SK-N-SH (cell line): ENCODE results near the gene GPC2. TPM values are rescaled to one million over a fixed set of nuclear protein-coding genes. Genes with fewer than 3 reads are reported as not detected.

ENCODE experiments used
- CTCF ChIA-PET: fragments of 300-600, 350-600 bp; formaldehyde crosslinking; extraction: SDS; loops from one replicate; lab custom pipeline; 2021; lab: Yijun Ruan, JAX
- POLR2A ChIA-PET: fragments of 350-600 bp; sonication (Branson Sonifier 250); formaldehyde crosslinking; extraction: SDS; loops from one replicate; lab custom pipeline; 2020; ENCODE audit warnings: antibody characterized with exemption, inconsistent platforms; lab: Yijun Ruan, JAX
- DNase-seq: peaks from one replicate; pipeline ENCODE4 v3.0.0; 2012
- H2AFZ ChIP-seq: fragments of 200-600 bp; sonication (generic); 2 replicates; pipeline ENCODE4 v1.8.1; 2016; ENCODE audit warnings: antibody characterized with exemption, mild to moderate bottlenecking, low read depth
- H3F3A ChIP-seq: fragments of 200-600 bp; sonication (generic); replicated peaks from 2 replicates; pipeline ENCODE3; 2016; ENCODE audit warnings: antibody characterized with exemption, mild to moderate bottlenecking; ENCODE audit not compliant: insufficient read depth
- H3K27ac ChIP-seq, 2 experiments: fragments of 200-500 bp in 1 of 2; fragments of 200-600 bp in 1 of 2; sonication (Bioruptor generic) in 1 of 2; sonication (generic), shearing (Covaris generic) in 1 of 2; 2 replicates each; pipeline versions ENCODE4 v1.5.1 to v1.6.1; 2014 to 2016; ENCODE audit warnings: low read depth in 2 of 2, inconsistent platforms in 1 of 2, low read length in 1 of 2, mild to moderate bottlenecking in 1 of 2, mixed read lengths in 1 of 2
- H3K27me3 ChIP-seq: fragments of 200-600 bp; sonication (generic), shearing (Covaris generic); 2 replicates; pipeline ENCODE4 v1.6.1; 2016; ENCODE audit warnings: mixed run types; ENCODE audit not compliant: insufficient read depth
- H3K36me3 ChIP-seq, 2 experiments: fragments of 200-500 bp in 1 of 2; fragments of 200-600 bp in 1 of 2; sonication (Bioruptor generic) in 1 of 2; sonication (generic) in 1 of 2; replicated peaks in 1 of 2; 2 replicates each; pipeline versions ENCODE3 to v1.5.1; 2014 to 2016; ENCODE audit warnings: low read length in 1 of 2, mild to moderate bottlenecking in 1 of 2; ENCODE audit not compliant: insufficient read depth in 2 of 2, control insufficient read depth in 1 of 2
- H3K4me1 ChIP-seq, 2 experiments: fragments of 200-500 bp in 1 of 2; fragments of 200-600 bp in 1 of 2; sonication (Bioruptor generic) in 1 of 2; sonication (generic), shearing (Covaris generic) in 1 of 2; 2 replicates each; pipeline versions ENCODE4 v1.5.1 to v1.6.1; 2014 to 2016; ENCODE audit warnings: low read depth in 1 of 2, low read length in 1 of 2, mixed run types in 1 of 2; ENCODE audit not compliant: insufficient read depth in 2 of 2, control insufficient read depth in 1 of 2
- H3K4me2 ChIP-seq: fragments of 200-600 bp; sonication (generic), shearing (Covaris generic); 2 replicates; pipeline ENCODE4 v1.6.1; 2017; ENCODE audit warnings: mixed run types
- H3K4me3 ChIP-seq, 2 experiments: fragments of 200-500 bp in 1 of 2; fragments of 200-600 bp in 1 of 2; sonication (Bioruptor generic) in 1 of 2; sonication (generic), shearing (Covaris generic) in 1 of 2; 2 replicates each; pipeline versions ENCODE4 v1.5.1 to v1.8.1; 2014 to 2016; ENCODE audit warnings: low read depth in 2 of 2, inconsistent platforms in 1 of 2, low read length in 1 of 2, mild to moderate bottlenecking in 1 of 2, mixed read lengths in 1 of 2, moderate library complexity in 1 of 2
- H3K79me2 ChIP-seq: fragments of 200-600 bp; sonication (generic); 2 replicates; pipeline ENCODE4 v1.8.1; 2017; ENCODE audit warnings: mild to moderate bottlenecking; ENCODE audit not compliant: insufficient read depth
- H3K9ac ChIP-seq: fragments of 200-600 bp; sonication (generic); 2 replicates; pipeline ENCODE4 v1.6.1; 2017; ENCODE audit warnings: mixed run types
- H3K9me2 ChIP-seq: fragments of 200-600 bp; sonication (generic); 2 replicates; pipeline ENCODE4 v1.6.1; 2017; ENCODE audit warnings: mixed run types
- H3K9me3 ChIP-seq: fragments of 200-600 bp; sonication (generic); 2 replicates; pipeline ENCODE4 v1.6.1; 2017; ENCODE audit warnings: mixed run types, mild to moderate bottlenecking, moderate library complexity
- H4K20me1 ChIP-seq: fragments of 200-600 bp; sonication (generic); 2 replicates; pipeline ENCODE4 v1.6.1; 2017; ENCODE audit warnings: mild to moderate bottlenecking, mixed run types; ENCODE audit not compliant: insufficient read depth
- EP300 ChIP-seq, 2 experiments: IDR thresholded peaks; 2 replicates each; pipeline versions ENCODE4 v1.4.0 to v1.6.1; 2012; ENCODE audit warnings: borderline replicate concordance in 1 of 2, low read depth in 1 of 2, low read length in 1 of 2
- FOXM1 ChIP-seq: IDR thresholded peaks from 2 replicates; pipeline ENCODE4 v1.4.0; 2012; ENCODE audit warnings: low read depth, mild to moderate bottlenecking
- GABPA ChIP-seq: IDR thresholded peaks from 2 replicates; pipeline ENCODE4 v1.4.0; 2012; ENCODE audit warnings: low read depth, mild to moderate bottlenecking
- JUND ChIP-seq: IDR thresholded peaks from 2 replicates; pipeline ENCODE4 v1.4.0; 2012
- MEF2A ChIP-seq: IDR thresholded peaks from 2 replicates; pipeline ENCODE4 v1.4.0; 2012; ENCODE audit warnings: low read depth, borderline replicate concordance
- NFIC ChIP-seq: IDR thresholded peaks from 2 replicates; pipeline ENCODE4 v1.4.0; 2012; ENCODE audit warnings: borderline replicate concordance
- NRF1 ChIP-seq: IDR thresholded peaks from 2 replicates; pipeline ENCODE4 v1.6.1; 2012; ENCODE audit warnings: low read depth, mild to moderate bottlenecking, low read length
- RFX5 ChIP-seq: IDR thresholded peaks from 2 replicates; pipeline ENCODE4 v1.6.1; 2012; ENCODE audit warnings: mild to moderate bottlenecking, improper control_type of control experiment, low read length
- RXRA ChIP-seq: IDR thresholded peaks from 2 replicates; pipeline ENCODE4 v1.4.0; 2012; ENCODE audit warnings: low read depth, mild to moderate bottlenecking, borderline replicate concordance
- TAF1 ChIP-seq: IDR thresholded peaks from 2 replicates; pipeline ENCODE4 v1.6.1; 2012; ENCODE audit warnings: low read depth, mild to moderate bottlenecking, low read length, moderate library complexity, borderline replicate concordance
- YY1 ChIP-seq: IDR thresholded peaks from 2 replicates; pipeline ENCODE4 v1.4.0; 2012; ENCODE audit warnings: low read depth, mild to moderate bottlenecking
- WGBS: methylation state at CpG from one replicate; pipeline ENCODE4 v1.1.6; 2017; ENCODE audit warnings: low lambda C conversion rate; 5-methylcytosine and 5-hydroxymethylcytosine counted together
- polyA plus RNA-seq, 3 experiments: library from polyadenylated mRNA; depleted of rRNA; stranded (reverse); fragments of >200 nt; gene quantifications; 2 replicates each; pipeline ENCODE4 v1.2.3, GENCODE V29; 2012
- TF ChIP-seq, protein P1 (sequence below): IDR thresholded peaks from 2 replicates; pipeline ENCODE4 v1.4.0; 2012; ENCODE audit warnings: low read depth
- TF ChIP-seq, protein P2 (sequence below): fragments of 150-350 bp; IDR thresholded peaks from 2 replicates; pipeline ENCODE4 v1.6.1; 2017; ENCODE audit warnings: antibody characterized with exemption, low read length, low read depth, borderline replicate concordance
- TF ChIP-seq, protein P3 (sequence below): fragments of 200-600 bp; sonication (generic); IDR thresholded peaks from 2 replicates; pipeline ENCODE4 v1.6.1; 2017; ENCODE audit warnings: antibody characterized with exemption, mild to moderate bottlenecking, moderate library complexity
- TF ChIP-seq, protein P4 (sequence below): IDR thresholded peaks from 2 replicates; pipeline ENCODE4 v1.6.1; 2012; ENCODE audit warnings: mild to moderate bottlenecking, low read depth, low read length, moderate library complexity

The GPC2 gene
- polyA plus RNA-seq, 1 of the 3 experiments (the other 2 are of a cell fraction) = 12.9 TPM

DNA sequence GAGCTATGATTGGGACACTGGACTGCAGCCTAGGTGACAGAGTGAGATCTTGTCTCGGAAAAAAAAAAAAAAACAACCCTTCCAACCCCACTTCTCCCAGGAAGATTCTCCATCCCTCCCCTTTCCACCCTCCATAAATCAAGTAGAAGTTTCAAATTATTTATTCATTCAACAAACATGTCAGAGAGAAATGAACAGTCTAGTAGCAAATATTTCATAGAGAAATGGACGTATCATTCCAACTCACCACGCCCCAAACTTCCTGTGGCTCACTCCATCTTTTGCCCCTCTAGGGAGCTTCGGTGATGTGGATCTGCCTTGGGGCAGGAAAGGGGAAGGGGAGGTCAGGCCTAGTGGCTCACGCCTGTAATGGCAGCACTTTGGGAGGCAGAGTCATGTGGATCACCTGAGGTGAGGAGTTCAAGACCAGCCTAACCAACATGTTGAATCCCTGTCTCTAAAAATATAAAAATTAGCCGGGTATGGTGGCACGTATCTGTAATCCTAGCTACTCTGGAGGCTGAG is 18.0 kb downstream of the GPC2 start:
- Histone ChIP-seq H3K4me1 (peaks cover 11 to 19% of the 10 kb centered on the region in 2 experiments; a peak in 2 of 4 replicates), H3K9me3 (no peaks in the 10 kb centered on the region), H2AFZ (peak overlapping the region; percentile 83), H3K27ac (peak overlapping the region; percentile 36 to 62; a peak in 3 of 4 replicates)
- peak; percentile 39 for DNase-seq
- POLR2A ChIA-PET = interaction anchor here (0.6 to 4.3 kb wide), 2 partner anchors 9 to 11 kb away, joined by 4 to 25 read pairs; partner anchors contain the start of genes GAL3ST4 and LAMTOR4
- TF ChIP-seq NFIC = no peak
- TF ChIP-seq, protein P1, sequence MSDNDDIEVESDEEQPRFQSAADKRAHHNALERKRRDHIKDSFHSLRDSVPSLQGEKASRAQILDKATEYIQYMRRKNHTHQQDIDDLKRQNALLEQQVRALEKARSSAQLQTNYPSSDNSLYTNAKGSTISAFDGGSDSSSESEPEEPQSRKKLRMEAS = no peak
- TF ChIP-seq, protein P2, sequence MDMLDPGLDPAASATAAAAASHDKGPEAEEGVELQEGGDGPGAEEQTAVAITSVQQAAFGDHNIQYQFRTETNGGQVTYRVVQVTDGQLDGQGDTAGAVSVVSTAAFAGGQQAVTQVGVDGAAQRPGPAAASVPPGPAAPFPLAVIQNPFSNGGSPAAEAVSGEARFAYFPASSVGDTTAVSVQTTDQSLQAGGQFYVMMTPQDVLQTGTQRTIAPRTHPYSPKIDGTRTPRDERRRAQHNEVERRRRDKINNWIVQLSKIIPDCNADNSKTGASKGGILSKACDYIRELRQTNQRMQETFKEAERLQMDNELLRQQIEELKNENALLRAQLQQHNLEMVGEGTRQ = no peak
- TF ChIP-seq RXRA = no peak
- TF ChIP-seq, all 33 proteins: peak for 0
- Histone ChIP-seq H3K4me3 (peak overlapping the region; percentile 87 to 93), H3F3A (peaks cover 5% of the 10 kb centered on the region), H3K9ac (peak overlapping the region; percentile 85), H3K36me3 (peaks cover 21 to 28% of the 10 kb centered on the region in 2 experiments), H3K79me2 (peaks cover 40% of the 10 kb centered on the region), H3K4me2 (peak overlapping the region; percentile 100), H4K20me1 (peaks cover 20% of the 10 kb centered on the region), H3K9me2 (no peaks in the 10 kb centered on the region), H3K27me3 (no peaks in the 10 kb centered on the region)
- 87% methylated on average over 7 of the region's 7 CpGs for WGBS
- CTCF ChIA-PET = interaction anchor here (0.7 to 3.2 kb wide), 8 partner anchors 9 to 77 kb away, joined by 3 to 16 read pairs (median 4); partner anchors contain the start of genes GAL3ST4, GPC2, LAMTOR4 and STAG3

DNA sequence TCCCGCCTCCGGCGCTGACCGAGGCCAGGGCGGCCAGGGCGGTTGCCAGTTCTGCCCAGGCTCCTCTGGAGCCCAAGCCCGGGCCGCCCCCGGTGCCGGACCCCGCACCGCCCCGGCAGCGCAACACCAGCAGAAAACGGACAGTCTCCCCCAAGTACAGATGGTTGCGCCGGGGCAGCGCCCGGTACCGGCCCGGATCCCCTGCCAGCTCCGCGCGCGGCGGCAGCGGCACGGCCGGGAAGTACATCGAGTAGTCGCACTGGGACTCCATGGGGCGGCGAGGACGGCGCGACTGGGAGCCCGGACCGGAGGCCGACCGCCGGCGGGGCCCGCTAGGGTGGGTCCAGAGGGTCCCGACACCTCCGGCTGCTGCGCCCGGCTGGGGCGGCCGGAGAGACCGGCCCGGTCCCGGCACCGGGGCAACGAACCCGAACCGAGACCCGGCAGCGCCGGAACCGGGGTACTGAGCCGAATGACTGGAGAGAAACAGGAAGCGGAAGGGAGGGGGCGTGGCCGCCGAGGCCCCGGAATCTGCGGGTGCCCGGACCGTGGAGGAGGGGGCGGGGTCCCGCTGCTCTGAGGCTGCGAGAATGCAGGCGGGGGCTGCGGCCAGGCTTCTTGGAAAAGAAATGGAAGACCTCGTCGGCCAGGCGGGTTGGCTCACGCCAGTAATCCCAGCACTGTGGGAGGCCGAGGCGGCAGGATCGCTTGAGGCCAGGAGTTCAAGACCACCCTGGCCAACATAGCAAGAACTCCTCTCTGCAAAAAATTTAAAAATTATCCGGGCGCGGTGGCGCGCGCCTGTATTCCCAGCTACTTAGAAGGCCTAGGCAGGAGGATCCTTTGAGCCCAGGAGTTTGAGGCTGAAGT is 18.7 kb downstream of the GPC2 start, which contains the start of gene TRAPPC14:
TSS of gene TRAPPC14 (minus strand) at position 495 of the 870 bp plus-strand sequence. CDS start at position 271, 224 bp downstream.
- POLR2A ChIA-PET = interaction anchor here (0.6 to 4.3 kb wide), 3 partner anchors 10 to 18 kb away, joined by 4 to 25 read pairs (median 8); partner anchors contain the start of genes GAL3ST4, GPC2, LAMTOR4 and STAG3
- 3% methylated on average over 61 of the region's 87 CpGs for WGBS
- Histone ChIP-seq H3K79me2 (peaks cover 40% of the 10 kb centered on the region), H3K9me2 (no peaks in the 10 kb centered on the region), H3F3A (peaks cover 8% of the 10 kb centered on the region), H3K4me3 (peak within 1 kb of the TSS; percentile 87 to 93), H3K9me3 (no peaks in the 10 kb centered on the region), H3K27ac (peak within 1 kb of the TSS; percentile 36 to 62), H3K27me3 (no peaks in the 10 kb centered on the region), H3K4me1 (peaks cover 11 to 19% of the 10 kb centered on the region in 2 experiments; a peak in 2 of 4 replicates), H2AFZ (peak within 1 kb of the TSS; percentile 83), H3K9ac (peak within 1 kb of the TSS; percentile 85), H4K20me1 (peaks cover 20% of the 10 kb centered on the region), H3K36me3 (peaks cover 23 to 35% of the 10 kb centered on the region in 2 experiments), H3K4me2 (peak within 1 kb of the TSS; percentile 100)
- CTCF ChIA-PET = interaction anchor here (0.7 to 3.9 kb wide), 8 partner anchors 8 to 110 kb away, joined by 3 to 33 read pairs (median 6); partner anchors contain the start of genes GPC2, LAMTOR4 and STAG3
- DNase-seq = peak; percentile 100
- TF ChIP-seq YY1 (peak; percentile 77), RFX5 (no peak), NRF1 (no peak), JUND (no peak), EP300 (IDR thresholded peaks at IDR 0.05; ENCODE audit: borderline replicate concordance in 1 of 2, low read depth in 1 of 2, low read length in 1 of 2) (peak in 1 of 2 experiments; percentile 30; a peak in 1 of 4 replicates), NFIC (no peak), TAF1 (peak; percentile 90), MEF2A (no peak), GABPA (peak; percentile 93), FOXM1 (no peak; the same call in 1 of the 2 replicates), RXRA (no peak)
- TF ChIP-seq, protein P3, sequence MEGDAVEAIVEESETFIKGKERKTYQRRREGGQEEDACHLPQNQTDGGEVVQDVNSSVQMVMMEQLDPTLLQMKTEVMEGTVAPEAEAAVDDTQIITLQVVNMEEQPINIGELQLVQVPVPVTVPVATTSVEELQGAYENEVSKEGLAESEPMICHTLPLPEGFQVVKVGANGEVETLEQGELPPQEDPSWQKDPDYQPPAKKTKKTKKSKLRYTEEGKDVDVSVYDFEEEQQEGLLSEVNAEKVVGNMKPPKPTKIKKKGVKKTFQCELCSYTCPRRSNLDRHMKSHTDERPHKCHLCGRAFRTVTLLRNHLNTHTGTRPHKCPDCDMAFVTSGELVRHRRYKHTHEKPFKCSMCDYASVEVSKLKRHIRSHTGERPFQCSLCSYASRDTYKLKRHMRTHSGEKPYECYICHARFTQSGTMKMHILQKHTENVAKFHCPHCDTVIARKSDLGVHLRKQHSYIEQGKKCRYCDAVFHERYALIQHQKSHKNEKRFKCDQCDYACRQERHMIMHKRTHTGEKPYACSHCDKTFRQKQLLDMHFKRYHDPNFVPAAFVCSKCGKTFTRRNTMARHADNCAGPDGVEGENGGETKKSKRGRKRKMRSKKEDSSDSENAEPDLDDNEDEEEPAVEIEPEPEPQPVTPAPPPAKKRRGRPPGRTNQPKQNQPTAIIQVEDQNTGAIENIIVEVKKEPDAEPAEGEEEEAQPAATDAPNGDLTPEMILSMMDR = no peak
- TF ChIP-seq, protein P4, sequence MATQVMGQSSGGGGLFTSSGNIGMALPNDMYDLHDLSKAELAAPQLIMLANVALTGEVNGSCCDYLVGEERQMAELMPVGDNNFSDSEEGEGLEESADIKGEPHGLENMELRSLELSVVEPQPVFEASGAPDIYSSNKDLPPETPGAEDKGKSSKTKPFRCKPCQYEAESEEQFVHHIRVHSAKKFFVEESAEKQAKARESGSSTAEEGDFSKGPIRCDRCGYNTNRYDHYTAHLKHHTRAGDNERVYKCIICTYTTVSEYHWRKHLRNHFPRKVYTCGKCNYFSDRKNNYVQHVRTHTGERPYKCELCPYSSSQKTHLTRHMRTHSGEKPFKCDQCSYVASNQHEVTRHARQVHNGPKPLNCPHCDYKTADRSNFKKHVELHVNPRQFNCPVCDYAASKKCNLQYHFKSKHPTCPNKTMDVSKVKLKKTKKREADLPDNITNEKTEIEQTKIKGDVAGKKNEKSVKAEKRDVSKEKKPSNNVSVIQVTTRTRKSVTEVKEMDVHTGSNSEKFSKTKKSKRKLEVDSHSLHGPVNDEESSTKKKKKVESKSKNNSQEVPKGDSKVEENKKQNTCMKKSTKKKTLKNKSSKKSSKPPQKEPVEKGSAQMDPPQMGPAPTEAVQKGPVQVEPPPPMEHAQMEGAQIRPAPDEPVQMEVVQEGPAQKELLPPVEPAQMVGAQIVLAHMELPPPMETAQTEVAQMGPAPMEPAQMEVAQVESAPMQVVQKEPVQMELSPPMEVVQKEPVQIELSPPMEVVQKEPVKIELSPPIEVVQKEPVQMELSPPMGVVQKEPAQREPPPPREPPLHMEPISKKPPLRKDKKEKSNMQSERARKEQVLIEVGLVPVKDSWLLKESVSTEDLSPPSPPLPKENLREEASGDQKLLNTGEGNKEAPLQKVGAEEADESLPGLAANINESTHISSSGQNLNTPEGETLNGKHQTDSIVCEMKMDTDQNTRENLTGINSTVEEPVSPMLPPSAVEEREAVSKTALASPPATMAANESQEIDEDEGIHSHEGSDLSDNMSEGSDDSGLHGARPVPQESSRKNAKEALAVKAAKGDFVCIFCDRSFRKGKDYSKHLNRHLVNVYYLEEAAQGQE = no peak
- TF ChIP-seq, protein P2 = no peak
